C1 segment of cervical spinal cord (tissue), 14 donors: ENCODE measurements around the gene SCMH1.
A peak's percentile ranks its signal among the peaks of the same experiment; 100 is the strongest.
"Not testable (repeated sequence)": the region's sequence is repeated elsewhere in the genome, so short reads cannot be mapped to it uniquely, and the experiment has no call there.

ENCODE experiments used
- DNase-seq, 14 donors: peaks; one replicate each; lab custom pipeline; 2025; lab: John Stamatoyannopoulos, UW

The SCMH1 gene

GRCh38 chr1:41251120-41251519 is 9.0 kb upstream of the SCMH1 start:
- not testable (repeated sequence) for DNase-seq

- no peak for DNase-seq
Observed at GRCh38 chr1:41249319-41249718, 7.2 kb upstream of the SCMH1 start.

DNA sequence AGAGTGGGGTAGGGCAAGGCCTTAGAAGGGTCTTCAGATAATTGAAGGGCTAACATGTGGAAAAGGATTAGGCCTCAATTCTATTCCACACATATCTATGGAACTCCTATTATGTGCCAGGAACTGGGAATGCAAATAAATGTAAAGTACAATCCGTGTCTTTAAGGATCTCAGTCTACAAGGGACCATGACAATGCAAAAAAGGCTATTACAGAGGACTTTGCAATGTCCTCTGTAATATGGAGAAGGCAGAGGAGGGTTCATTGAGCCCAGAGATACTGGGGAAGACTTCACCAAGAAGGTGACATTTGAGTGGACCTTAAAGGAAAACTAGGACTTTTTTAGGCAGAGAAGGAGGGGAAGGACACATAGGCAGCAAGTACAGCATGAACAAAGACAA is 4.5 kb upstream of the SCMH1 start:
- no peak for DNase-seq

DNA sequence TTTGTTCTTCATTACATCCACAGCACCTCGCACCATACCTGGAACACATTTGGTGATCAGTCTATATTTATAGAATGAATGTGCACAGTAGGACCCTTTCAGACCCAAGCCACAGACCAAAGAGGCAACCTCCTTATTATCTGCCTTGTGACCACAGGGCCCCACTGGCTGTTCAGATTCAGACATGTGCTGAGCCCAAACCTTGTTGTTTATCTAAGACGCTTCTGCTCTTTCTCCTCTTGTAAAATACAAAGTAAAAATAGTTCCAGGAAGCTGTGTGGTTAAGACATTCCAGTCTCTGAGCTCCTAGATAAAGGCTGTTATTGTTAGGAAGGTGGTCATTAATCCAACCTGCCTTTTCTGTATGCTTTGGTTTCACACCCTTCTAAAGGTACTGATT is 3.6 kb upstream of the SCMH1 start:
- DNase-seq = no peak

- no peak for DNase-seq
Observed at GRCh38 chr1:41243079-41243385, 926 bp upstream of the SCMH1 start.

- peak in 3 of 14 donors; percentile 33 to 54 (median 47) for DNase-seq
Observed at GRCh38 chr1:41242342-41243078, 404 bp upstream of the SCMH1 start.

- peak in 10 of 14 donors; percentile 11 to 66 (median 42) for DNase-seq
Observed at GRCh38 chr1:41241354-41241748, 755 bp downstream of the SCMH1 start.

GRCh38 chr1:41240781-41241353 is 1.2 kb downstream of the SCMH1 start:
- peak in 2 of 14 donors; percentile 24 to 45 for DNase-seq

DNA sequence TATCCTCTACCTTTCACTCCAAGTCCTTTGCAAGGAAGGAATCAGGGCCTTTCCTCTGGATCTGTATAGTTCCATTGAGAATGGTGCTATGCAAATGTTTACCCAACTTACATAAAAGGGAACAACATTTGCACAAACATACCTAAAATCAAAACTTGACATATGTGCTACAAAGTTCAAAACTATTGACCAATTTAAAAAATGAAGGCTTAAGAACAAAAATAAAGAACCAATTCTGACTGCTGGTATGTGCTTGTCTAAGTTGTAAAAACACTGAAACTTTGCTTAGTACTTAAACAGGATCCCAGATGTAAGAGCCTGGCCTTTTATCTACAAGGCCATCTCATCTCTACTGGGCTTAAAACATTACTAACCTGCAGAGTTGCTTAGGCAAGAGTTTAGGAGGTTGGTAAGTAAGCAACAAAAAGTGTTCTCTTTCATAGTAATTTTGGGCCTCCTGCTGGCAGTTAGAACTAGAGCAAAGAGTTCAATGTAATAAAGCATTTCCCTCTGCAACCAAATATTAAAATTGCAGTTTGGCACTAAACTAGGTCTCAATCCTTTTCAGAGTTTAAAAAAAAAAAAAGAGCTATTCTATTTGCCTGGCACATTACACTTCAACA is 2.0 kb downstream of the SCMH1 start:
- peak in 1 of 14 donors; percentile 2 for DNase-seq

DNA sequence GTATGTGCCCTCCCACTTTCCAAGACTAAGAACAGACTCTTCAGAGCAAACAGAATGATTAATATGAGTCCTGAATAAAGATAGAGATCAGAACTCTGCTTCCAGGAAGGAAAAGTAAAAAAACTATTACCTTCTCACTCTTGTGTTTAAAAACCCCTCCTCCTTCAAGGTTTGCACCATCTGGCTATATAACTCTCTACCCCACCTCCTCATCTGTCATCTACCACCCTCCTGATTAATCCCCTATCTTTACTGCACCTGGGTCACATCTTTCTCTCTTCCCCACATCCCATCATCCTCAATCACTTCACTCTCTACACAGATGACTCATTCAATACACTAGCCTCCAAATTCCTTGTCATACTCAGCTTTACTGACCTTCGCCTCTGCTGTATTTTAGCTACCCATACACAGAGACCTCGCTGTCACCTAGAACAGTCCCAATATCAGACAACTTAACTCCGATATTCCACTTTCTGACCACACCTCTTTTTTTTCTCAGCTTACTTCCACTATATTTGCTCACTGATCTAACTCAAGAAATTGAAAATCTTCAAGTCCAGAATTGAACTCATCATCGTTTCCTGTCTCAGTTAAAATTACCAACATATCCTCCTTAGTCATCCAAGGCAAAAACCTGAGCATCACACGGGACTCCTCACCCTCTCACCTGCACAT is 3.7 kb downstream of the SCMH1 start:
- no peak for DNase-seq

- no peak for DNase-seq
Observed at GRCh38 chr1:41236781-41237180, 5.3 kb downstream of the SCMH1 start.

DNA sequence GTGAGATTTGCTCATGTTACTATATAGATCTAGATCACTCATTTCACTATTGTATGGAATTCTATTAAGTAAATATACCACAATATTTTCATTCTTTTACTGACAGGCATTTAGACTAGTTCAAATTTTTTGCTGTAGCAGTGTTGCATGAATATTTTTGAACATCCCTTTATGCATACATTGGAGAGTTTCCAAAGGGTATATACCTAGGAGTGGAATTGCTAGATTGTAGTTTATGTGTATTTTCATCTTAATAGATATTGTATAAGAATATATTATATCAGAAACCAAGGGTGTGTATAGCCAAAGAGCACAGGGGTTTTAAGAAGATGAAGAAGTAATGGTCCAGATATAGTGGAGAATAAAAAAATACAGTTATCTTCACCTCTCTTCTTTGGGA is 6.2 kb downstream of the SCMH1 start:
- DNase-seq = no peak

DNA sequence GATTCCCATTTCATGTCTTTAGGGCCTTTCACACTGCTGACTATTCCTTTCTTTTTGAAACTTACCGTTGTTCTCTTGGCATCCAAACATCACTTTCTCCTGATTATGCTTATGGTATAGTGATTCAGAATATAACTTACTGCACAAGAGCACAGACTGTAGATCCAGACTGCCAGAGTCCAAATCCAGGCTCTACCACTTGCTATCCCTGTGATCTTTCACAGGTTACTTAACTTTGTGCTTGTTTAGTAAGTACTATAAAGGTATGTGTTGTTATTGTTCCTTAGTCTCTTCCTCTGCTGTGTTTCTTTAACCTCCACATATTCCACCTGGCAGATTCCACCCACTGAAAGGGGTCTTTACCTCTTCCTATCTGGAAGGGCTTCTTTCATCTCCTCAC is 8.4 kb downstream of the SCMH1 start:
- no peak for DNase-seq

DNA sequence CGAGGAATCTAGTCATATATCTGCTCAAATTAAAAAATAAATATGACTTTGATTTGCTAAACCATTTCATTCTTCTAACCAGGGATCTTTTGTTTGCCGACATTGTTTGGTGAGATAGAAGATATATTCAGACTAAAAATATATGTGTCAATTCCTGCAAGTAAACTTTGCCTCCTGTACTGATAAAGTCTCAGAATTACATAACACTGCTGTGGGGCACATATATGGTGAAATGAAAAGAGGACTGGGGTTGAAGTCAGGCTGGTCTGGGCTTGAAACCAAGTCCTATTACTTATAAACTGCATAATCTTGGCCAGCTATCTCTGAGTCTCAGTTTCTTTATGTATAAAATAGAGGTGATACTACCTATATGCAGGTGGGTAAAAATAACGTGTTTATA is 9.8 kb downstream of the SCMH1 start:
- no peak for DNase-seq

DNA sequence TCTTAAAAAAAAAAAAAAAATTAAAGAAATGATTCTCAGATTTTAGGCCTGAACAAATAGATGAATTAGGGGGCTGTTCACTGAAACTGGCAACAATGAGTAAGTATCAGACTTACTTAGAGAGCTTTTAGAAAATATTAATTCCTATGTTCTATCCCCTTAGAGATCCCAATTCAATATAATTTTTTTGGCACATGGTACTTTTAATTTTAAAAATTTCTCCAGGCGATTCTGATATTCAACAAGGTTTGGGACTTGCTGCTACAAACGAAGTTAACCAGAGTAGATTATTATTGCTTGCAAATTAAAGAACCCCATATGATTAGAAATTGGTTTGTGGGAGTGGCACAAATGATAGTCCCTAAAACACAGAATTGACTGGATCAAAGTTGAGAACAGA is 11.4 kb downstream of the SCMH1 start:
- DNase-seq = no peak

GRCh38 chr1:41229219-41229618 is 12.9 kb downstream of the SCMH1 start:
- not testable (repeated sequence) for DNase-seq

DNA sequence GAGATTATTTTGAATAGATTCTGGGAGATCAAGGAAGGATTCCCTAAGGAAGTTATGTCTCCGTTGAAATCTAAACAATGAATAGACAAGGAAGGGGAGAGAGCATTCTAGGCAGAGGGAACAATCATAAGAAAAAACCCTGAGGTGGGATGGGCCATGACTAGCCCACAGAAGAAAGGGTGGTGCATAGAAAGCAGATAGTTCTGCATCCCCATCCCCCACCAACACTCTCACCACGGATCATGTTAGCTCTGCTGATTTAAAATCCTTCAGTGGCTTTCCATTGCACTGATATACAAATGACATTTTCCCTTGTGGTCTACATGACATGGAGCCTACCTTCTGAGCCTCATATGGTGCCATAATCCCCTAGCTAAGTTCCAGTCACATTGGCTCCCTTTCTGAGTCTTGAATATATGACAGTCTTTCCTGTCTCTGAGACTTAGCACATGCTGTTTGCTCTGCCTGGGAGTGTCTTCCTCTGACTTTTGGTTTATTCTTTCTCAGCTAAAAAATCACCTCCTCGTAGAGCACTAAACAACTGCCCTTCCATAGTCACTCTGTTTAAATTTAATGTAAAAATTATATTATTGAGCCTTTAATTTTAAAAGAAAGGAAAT is 15.2 kb downstream of the SCMH1 start:
- DNase-seq = no peak

GRCh38 chr1:41225495-41225894 is 16.6 kb downstream of the SCMH1 start:
- DNase-seq = no peak

DNA sequence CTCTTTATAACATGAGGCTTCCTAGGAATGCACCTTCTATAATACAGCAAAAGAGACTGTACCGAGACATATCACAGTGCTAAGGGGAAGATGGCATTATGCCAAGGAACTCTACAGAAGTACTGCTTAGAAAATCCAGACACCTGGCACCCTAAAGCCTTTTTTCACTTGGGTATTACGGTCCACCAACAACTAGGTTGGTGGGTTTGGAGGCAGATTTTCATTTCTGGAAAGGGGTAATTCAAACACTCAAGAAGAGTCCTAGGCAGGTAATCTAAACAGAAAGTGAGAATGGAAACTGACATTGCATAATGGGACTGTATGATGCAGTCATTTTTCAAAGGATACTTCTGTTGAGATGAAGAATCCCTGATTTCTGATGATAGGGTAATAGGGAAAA is 19.6 kb downstream of the SCMH1 start:
- no peak for DNase-seq

- DNase-seq = no peak
Observed at GRCh38 chr1:41221995-41222394, 20.1 kb downstream of the SCMH1 start.

DNA sequence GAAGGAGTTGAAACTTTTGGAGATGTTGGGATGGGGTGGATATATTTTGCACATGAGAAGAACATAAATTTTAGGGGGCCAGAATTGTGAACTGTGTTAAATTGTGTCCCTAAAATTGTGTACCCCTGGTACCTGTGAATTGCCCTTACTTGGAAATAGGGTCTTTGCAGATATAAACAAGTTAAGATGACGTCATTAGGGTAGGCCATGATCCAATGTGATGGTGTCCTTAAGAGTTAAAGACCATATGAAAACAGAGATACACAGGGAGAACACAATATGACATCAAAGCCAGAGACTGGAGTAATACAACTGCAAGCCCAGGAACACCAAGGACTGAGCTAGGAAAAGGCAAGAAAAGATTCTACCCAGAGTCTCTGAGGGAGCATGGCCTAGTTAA is 24.0 kb downstream of the SCMH1 start:
- DNase-seq = no peak

DNA sequence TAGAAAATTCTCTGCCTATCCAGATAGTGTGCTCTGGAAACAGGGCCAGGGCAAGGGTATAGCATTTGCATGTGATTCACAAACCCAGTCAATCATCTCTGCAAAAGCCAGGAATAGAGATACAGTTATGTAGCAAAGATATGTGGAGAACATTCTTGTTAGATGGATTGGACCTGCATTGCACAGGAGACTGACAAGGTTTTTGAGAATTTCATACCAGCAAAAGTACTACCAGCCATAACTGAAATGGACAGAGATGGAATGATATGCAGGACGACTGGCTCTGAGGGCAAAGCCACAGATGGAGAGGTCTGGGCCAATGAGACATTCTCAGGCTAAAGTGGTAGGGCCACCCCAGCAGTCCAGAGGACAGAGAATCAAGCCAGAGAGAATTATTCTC is 24.7 kb downstream of the SCMH1 start:
- no peak for DNase-seq
